SW 1271 (cell line): ENCODE measurements around the gene PTPN22.

ENCODE experiments used
- DNase-seq, 2 experiments: peaks; one replicate each; lab custom pipeline; 2025; lab: John Stamatoyannopoulos, UW

PTPN22 gene

GRCh38 chr1:113802367-113803007 is 69.0 kb downstream of the PTPN22 start:
- DNase-seq: no peak

GRCh38 chr1:113800487-113800886 is 71.0 kb downstream of the PTPN22 start:
- DNase-seq: no peak

- DNase-seq: no peak
These were observed 74.0 kb downstream of the PTPN22 start for GRCh38 chr1:113797472-113797871.

GRCh38 chr1:113793878-113794834 is 77.4 kb downstream of the PTPN22 start:
- no peak for DNase-seq

DNA sequence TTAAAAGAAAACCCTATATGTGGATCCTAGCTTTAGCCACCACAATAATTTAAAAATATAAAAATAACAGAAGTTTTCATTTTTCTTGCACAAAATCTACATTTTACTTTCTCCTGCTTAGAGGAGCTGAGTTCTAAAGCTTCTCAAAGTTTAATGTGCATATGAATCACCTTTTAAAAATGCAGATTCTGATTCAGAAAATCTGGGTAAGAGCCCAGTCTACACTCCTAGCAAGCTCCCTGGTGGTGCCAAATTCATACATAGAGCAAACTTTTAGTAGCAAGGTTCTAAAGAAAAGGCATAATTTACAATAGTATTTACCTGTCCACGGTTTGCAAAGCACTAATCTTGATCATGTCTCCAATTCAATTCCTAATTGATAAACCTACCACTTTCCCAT is 78.5 kb downstream of the PTPN22 start:
- peak in 1 of 2 experiments; percentile 28 for DNase-seq

GRCh38 chr1:113792471-113792870 is 79.0 kb downstream of the PTPN22 start:
- DNase-seq: no peak

GRCh38 chr1:113788802-113789201 is 82.7 kb downstream of the PTPN22 start:
- no peak for DNase-seq

DNA sequence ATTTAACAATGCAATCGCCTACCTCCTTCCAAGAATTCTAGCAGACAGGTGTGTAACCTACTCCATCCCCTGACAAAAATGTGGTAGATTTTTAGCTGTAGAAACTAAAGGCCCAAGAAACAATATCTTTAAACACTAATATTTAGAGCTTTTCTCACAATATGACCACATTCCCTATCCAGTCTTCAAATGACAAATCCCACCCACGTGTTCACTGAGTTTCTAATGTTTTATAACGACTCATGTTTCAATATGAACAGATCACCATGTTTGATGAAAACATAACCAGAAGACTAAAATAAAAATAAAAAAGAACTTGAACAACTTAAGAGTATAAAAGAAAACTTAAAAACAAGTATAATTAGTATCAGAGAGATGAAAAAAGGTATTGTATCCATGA is 83.8 kb downstream of the PTPN22 start:
- DNase-seq: no peak

- DNase-seq: no peak
These were observed 85.4 kb downstream of the PTPN22 start for GRCh38 chr1:113786069-113786468.

DNA sequence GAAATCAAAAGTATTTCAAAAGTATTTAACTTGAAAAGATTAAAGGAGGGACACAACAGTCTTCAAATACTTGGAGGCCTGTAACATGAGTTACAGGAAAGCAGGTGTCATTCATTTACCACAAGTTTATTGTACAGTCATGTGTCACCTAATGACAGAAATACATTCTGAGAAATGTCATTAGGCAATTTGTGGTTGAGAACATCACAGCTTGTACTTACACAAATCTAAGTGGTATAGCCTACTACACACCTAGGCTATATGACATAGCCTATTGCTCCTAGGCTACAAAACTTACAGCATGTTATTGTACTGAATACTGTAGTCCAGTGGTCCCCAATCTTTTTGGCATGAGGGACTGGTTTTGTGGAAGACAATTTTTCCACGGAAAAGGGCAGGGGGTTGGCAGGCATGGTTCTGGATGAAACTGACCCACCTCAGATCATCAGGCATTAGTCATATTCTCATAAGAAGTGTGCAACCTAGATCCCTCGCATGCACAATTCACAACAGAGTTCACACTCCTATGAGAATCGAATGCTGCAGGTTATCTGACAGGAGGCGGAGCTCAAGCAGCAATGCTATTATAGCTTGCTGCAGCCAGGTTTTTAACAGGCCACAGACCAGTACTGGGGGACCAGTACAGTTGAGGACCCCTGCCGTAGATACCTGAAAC is 87.3 kb downstream of the PTPN22 start:
- DNase-seq: no peak

GRCh38 chr1:113783254-113784103 is 88.0 kb downstream of the PTPN22 start:
- DNase-seq: no peak

GRCh38 chr1:113782406-113782805 is 89.1 kb downstream of the PTPN22 start:
- DNase-seq: no peak

DNA sequence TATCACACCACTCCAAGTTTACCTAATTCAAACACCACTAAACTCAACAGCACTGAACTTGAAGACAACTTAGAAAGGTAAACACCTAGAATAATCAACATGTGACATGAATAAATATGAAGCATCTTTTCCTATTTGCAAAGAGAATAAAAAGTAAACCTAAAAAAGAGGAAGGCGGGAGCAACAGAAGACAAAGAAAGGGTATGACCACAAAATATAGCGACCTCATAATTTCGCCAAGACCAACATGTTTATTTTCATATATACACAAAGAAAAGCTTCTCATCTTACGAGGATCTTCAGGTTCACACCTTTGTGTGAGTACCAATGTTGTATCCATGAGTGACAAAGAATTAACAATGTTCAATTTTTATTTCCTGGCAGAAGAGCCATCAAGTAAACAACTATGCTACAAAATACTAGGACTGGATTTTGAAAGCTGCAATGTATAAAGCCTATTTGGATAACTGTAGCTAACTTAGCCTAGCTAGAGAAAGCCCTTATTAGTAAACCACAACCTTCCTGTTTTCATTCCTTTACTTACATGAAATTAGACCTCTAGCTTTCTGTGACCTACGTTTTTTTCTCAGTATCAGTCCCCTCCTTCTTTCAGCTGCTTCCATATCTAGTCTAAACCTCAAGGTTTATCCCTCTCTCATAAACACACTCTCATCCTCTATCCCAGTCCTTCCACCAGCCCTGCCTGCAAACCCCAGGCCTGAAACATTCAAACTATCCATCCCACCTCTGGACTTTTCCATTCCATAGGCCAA is 91.0 kb downstream of the PTPN22 start:
- no peak for DNase-seq

DNA sequence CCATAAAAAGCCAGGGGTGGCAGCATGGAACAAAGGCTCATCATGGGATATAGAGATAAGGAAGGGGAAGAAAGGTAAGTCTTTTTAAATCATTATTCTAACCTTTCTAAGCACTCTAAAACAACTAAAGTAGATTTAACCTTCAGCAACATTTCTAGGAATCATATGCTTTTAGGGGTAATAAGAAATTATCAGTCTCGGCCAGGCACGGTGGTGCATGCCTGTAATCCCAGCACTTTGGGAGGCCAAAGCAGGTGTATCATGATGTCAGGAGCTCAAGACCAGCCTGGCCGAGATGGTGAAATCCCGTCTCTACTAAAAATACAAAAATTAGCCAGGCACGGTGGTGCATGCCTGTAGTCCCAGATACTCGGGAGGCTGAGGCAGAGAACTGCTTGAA is 92.0 kb downstream of the PTPN22 start:
- no peak for DNase-seq

GRCh38 chr1:113777561-113777960 is 94.0 kb downstream of the PTPN22 start:
- DNase-seq: no peak

DNA sequence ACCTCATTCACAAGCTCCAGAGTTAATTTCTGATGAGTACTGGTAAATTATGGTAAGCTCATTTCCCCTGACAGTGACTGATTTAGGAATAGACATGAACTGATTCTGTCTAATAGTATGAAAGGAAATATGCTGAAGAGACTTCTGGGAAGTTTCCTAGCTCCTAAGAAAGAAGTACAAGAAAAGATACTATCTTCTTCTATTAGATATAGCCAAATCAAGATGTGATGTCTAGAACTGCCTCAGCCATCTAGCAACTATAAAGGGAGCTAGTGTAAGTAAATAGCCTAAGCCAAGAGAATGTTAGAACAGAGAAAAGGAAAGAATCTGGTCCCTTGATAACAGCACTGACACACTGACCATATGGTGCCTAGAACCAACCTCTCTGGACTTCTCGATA is 101.5 kb downstream of the PTPN22 start:
- no peak for DNase-seq

DNA sequence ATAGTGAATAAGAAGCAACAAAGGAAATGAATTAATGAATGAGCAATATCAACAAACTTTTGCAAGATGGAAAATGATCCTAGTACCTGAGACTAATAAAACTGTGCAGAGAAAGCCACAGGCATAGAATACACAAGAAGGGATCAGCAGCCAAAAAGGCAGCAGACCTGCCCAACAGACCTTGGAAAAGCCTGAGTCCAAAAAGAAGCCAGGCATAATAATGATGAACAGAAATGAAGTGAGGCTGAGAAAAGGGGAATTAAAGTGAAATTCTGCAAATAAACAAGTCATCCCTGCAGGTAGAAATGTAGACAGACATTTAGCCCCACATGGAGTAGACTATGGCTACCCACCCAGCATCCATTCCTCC is 101.9 kb downstream of the PTPN22 start:
- DNase-seq: no peak

DNA sequence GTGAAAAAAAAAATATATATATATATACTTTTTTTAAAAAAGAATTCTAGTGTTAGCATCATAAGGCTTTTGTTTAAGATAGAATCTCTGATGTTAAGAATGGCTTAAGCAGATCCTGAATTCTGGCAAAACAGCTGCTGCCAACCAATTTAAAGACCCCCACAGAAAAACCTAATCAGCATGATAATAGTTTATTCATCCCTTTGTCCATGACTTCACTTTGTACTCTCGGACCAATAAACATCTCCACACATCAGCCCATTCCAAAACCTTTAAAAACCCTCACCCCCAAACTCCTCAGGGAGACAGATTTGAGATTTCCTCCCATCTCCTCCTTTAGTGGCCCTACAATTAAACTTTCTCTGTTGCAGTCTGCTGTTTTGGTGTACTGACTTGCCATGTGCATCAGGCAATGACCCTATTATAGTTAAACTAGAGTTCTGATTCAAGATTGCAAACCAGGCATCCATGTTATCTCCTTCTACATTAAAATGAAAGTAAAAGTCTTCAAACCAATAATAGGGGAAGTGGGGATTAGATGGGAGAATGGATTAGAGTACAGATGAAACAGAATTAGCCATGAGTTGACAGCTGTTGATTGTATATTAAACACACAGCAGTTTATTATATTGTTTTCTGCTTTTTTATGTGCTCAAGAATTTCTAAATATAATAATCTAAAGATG is 102.5 kb downstream of the PTPN22 start:
- DNase-seq: no peak

- no peak for DNase-seq
These were observed 105.9 kb downstream of the PTPN22 start for GRCh38 chr1:113765306-113766230.
